SK-N-SH (cell line): ENCODE results near the gene LBX1. TPM values are rescaled to one million over a fixed set of nuclear protein-coding genes. Genes with fewer than 3 reads are reported as not detected.

Experiments
- CTCF ChIA-PET: fragments of 300-600, 350-600 bp; formaldehyde crosslinking; extraction: SDS; loops from one replicate; lab custom pipeline; 2021; lab: Yijun Ruan, JAX
- POLR2A ChIA-PET: fragments of 350-600 bp; sonication (Branson Sonifier 250); formaldehyde crosslinking; extraction: SDS; loops from one replicate; lab custom pipeline; 2020; ENCODE audit warnings: antibody characterized with exemption, inconsistent platforms; lab: Yijun Ruan, JAX
- DNase-seq: peaks from one replicate; pipeline ENCODE4 v3.0.0; 2012
- H2AFZ ChIP-seq: fragments of 200-600 bp; sonication (generic); 2 replicates; pipeline ENCODE4 v1.8.1; 2016; ENCODE audit warnings: antibody characterized with exemption, mild to moderate bottlenecking, low read depth
- H3F3A ChIP-seq: fragments of 200-600 bp; sonication (generic); replicated peaks from 2 replicates; pipeline ENCODE3; 2016; ENCODE audit warnings: antibody characterized with exemption, mild to moderate bottlenecking; ENCODE audit not compliant: insufficient read depth
- H3K27ac ChIP-seq, 2 experiments: fragments of 200-500 bp in 1 of 2; fragments of 200-600 bp in 1 of 2; sonication (Bioruptor generic) in 1 of 2; sonication (generic), shearing (Covaris generic) in 1 of 2; 2 replicates each; pipeline versions ENCODE4 v1.5.1 to v1.6.1; 2014 to 2016; ENCODE audit warnings: low read depth in 2 of 2, inconsistent platforms in 1 of 2, low read length in 1 of 2, mild to moderate bottlenecking in 1 of 2, mixed read lengths in 1 of 2
- H3K27me3 ChIP-seq: fragments of 200-600 bp; sonication (generic), shearing (Covaris generic); 2 replicates; pipeline ENCODE4 v1.6.1; 2016; ENCODE audit warnings: mixed run types; ENCODE audit not compliant: insufficient read depth
- H3K36me3 ChIP-seq, 2 experiments: fragments of 200-500 bp in 1 of 2; fragments of 200-600 bp in 1 of 2; sonication (Bioruptor generic) in 1 of 2; sonication (generic) in 1 of 2; replicated peaks in 1 of 2; 2 replicates each; pipeline versions ENCODE3 to v1.5.1; 2014 to 2016; ENCODE audit warnings: low read length in 1 of 2, mild to moderate bottlenecking in 1 of 2; ENCODE audit not compliant: insufficient read depth in 2 of 2, control insufficient read depth in 1 of 2
- H3K4me1 ChIP-seq, 2 experiments: fragments of 200-500 bp in 1 of 2; fragments of 200-600 bp in 1 of 2; sonication (Bioruptor generic) in 1 of 2; sonication (generic), shearing (Covaris generic) in 1 of 2; 2 replicates each; pipeline versions ENCODE4 v1.5.1 to v1.6.1; 2014 to 2016; ENCODE audit warnings: low read depth in 1 of 2, low read length in 1 of 2, mixed run types in 1 of 2; ENCODE audit not compliant: insufficient read depth in 2 of 2, control insufficient read depth in 1 of 2
- H3K4me2 ChIP-seq: fragments of 200-600 bp; sonication (generic), shearing (Covaris generic); 2 replicates; pipeline ENCODE4 v1.6.1; 2017; ENCODE audit warnings: mixed run types
- H3K4me3 ChIP-seq, 2 experiments: fragments of 200-500 bp in 1 of 2; fragments of 200-600 bp in 1 of 2; sonication (Bioruptor generic) in 1 of 2; sonication (generic), shearing (Covaris generic) in 1 of 2; 2 replicates each; pipeline versions ENCODE4 v1.5.1 to v1.8.1; 2014 to 2016; ENCODE audit warnings: low read depth in 2 of 2, inconsistent platforms in 1 of 2, low read length in 1 of 2, mild to moderate bottlenecking in 1 of 2, mixed read lengths in 1 of 2, moderate library complexity in 1 of 2
- H3K79me2 ChIP-seq: fragments of 200-600 bp; sonication (generic); 2 replicates; pipeline ENCODE4 v1.8.1; 2017; ENCODE audit warnings: mild to moderate bottlenecking; ENCODE audit not compliant: insufficient read depth
- H3K9ac ChIP-seq: fragments of 200-600 bp; sonication (generic); 2 replicates; pipeline ENCODE4 v1.6.1; 2017; ENCODE audit warnings: mixed run types
- H3K9me2 ChIP-seq: fragments of 200-600 bp; sonication (generic); 2 replicates; pipeline ENCODE4 v1.6.1; 2017; ENCODE audit warnings: mixed run types
- H3K9me3 ChIP-seq: fragments of 200-600 bp; sonication (generic); 2 replicates; pipeline ENCODE4 v1.6.1; 2017; ENCODE audit warnings: mixed run types, mild to moderate bottlenecking, moderate library complexity
- H4K20me1 ChIP-seq: fragments of 200-600 bp; sonication (generic); 2 replicates; pipeline ENCODE4 v1.6.1; 2017; ENCODE audit warnings: mild to moderate bottlenecking, mixed run types; ENCODE audit not compliant: insufficient read depth
- CTCF ChIP-seq: fragments of 200-600 bp; sonication (generic); IDR thresholded peaks from 2 replicates; pipeline ENCODE4 v1.6.1; 2017; ENCODE audit warnings: antibody characterized with exemption, mild to moderate bottlenecking, moderate library complexity
- EP300 ChIP-seq, 2 experiments: IDR thresholded peaks; 2 replicates each; pipeline versions ENCODE4 v1.4.0 to v1.6.1; 2012; ENCODE audit warnings: borderline replicate concordance in 1 of 2, low read depth in 1 of 2, low read length in 1 of 2
- EZH2phosphoT487 ChIP-seq: fragments of 200-600 bp; sonication (generic); IDR thresholded peaks from 2 replicates; pipeline ENCODE4 v1.6.1; 2017; ENCODE audit warnings: low read depth, mixed run types, mild to moderate bottlenecking, antibody characterized with exemption, moderate library complexity, borderline replicate concordance
- FOXM1 ChIP-seq: IDR thresholded peaks from 2 replicates; pipeline ENCODE4 v1.4.0; 2012; ENCODE audit warnings: low read depth, mild to moderate bottlenecking
- GABPA ChIP-seq: IDR thresholded peaks from 2 replicates; pipeline ENCODE4 v1.4.0; 2012; ENCODE audit warnings: low read depth, mild to moderate bottlenecking
- GATA2 ChIP-seq: sonication (generic); formaldehyde crosslinking; IDR thresholded peaks from 2 replicates; pipeline ENCODE4 v1.5.0; 2020; ENCODE audit warnings: mild to moderate bottlenecking, missing genetic modification reagents
- IRF3 ChIP-seq: fragments of 150-350 bp; IDR thresholded peaks from 2 replicates; pipeline ENCODE4 v1.6.1; 2016; ENCODE audit warnings: mild to moderate bottlenecking, low read depth, low read length
- MAX ChIP-seq: IDR thresholded peaks from 2 replicates; pipeline ENCODE4 v1.4.0; 2012; ENCODE audit warnings: low read depth
- MEF2A ChIP-seq: IDR thresholded peaks from 2 replicates; pipeline ENCODE4 v1.4.0; 2012; ENCODE audit warnings: low read depth, borderline replicate concordance
- MXI1 ChIP-seq: IDR thresholded peaks from 2 replicates; pipeline ENCODE4 v1.6.1; 2012; ENCODE audit warnings: mild to moderate bottlenecking, low read depth, low read length, improper control_type of control experiment
- RAD21 ChIP-seq: IDR thresholded peaks from 2 replicates; pipeline ENCODE4 v1.6.1; 2012; ENCODE audit warnings: mild to moderate bottlenecking, low read length
- REST ChIP-seq: IDR thresholded peaks from 2 replicates; pipeline ENCODE4 v1.6.1; 2012; ENCODE audit warnings: mild to moderate bottlenecking, low read depth, low read length, moderate library complexity
- SIN3A ChIP-seq: IDR thresholded peaks from 2 replicates; pipeline ENCODE4 v1.6.1; 2012; ENCODE audit warnings: low read depth, mild to moderate bottlenecking, low read length, moderate library complexity, borderline replicate concordance
- SMC3 ChIP-seq: IDR thresholded peaks from 2 replicates; pipeline ENCODE4 v1.6.1; 2012; ENCODE audit warnings: low read depth, low read length, improper control_type of control experiment
- USF1 ChIP-seq: IDR thresholded peaks from 2 replicates; pipeline ENCODE4 v1.4.0; 2012; ENCODE audit warnings: low read depth, borderline replicate concordance
- ZBTB33 ChIP-seq: IDR thresholded peaks from 2 replicates; pipeline ENCODE4 v1.4.0; 2012; ENCODE audit warnings: low read depth, borderline replicate concordance
- WGBS: methylation state at CpG from one replicate; pipeline ENCODE4 v1.1.6; 2017; ENCODE audit warnings: low lambda C conversion rate; 5-methylcytosine and 5-hydroxymethylcytosine counted together
- polyA plus RNA-seq, 3 experiments: library from polyadenylated mRNA; depleted of rRNA; stranded (reverse); fragments of >200 nt; gene quantifications; 2 replicates each; pipeline ENCODE4 v1.2.3, GENCODE V29; 2012

The LBX1 gene
- polyA plus RNA-seq, 1 of the 3 experiments (the other 2 are of a cell fraction), result not detected

- no peak for DNase-seq
- H3K79me2 ChIP-seq, result no peaks in the 10 kb centered on the region
- H3K9me3 ChIP-seq, result no peaks in the 10 kb centered on the region
- H3K4me3 ChIP-seq, result no peak overlapping the region
- no peaks in the 10 kb centered on the region for H3F3A ChIP-seq
- no peaks in the 10 kb centered on the region; the same call in 1 of the 2 replicates for H3K27me3 ChIP-seq
- 69% methylated on average over 11 of the region's 11 CpGs for WGBS
- H3K4me2 ChIP-seq, result no peak overlapping the region
- no peaks in the 10 kb centered on the region for H3K36me3 ChIP-seq
- ChIA-PET POLR2A (no interaction called here), CTCF (interaction anchor here (1.0 to 2.7 kb wide), 5 partner anchors 9 to 181 kb away, joined by 3 to 13 read pairs (median 5); no protein-coding TSS in a partner anchor)
- no peaks in the 10 kb centered on the region for H3K4me1 ChIP-seq
- H3K9ac ChIP-seq, result no peak overlapping the region
- H2AFZ ChIP-seq, result no peak overlapping the region
- H4K20me1 ChIP-seq, result no peaks in the 10 kb centered on the region
- H3K27ac ChIP-seq, result no peak overlapping the region
- TF ChIP-seq GABPA, result no peak
- no peak for TF ChIP-seq EP300 (IDR thresholded peaks at IDR 0.05; ENCODE audit: borderline replicate concordance in 1 of 2, low read depth in 1 of 2, low read length in 1 of 2)
- no peak for TF ChIP-seq ZBTB33
- no peak for TF ChIP-seq RAD21
- TF ChIP-seq CTCF, result no peak
- TF ChIP-seq FOXM1, result no peak
- no peak for TF ChIP-seq SMC3
- TF ChIP-seq MEF2A, result no peak
- no peak for TF ChIP-seq IRF3
- TF ChIP-seq SIN3A, result no peak
- no peak for TF ChIP-seq MAX
- TF ChIP-seq GATA2 (CRISPR knock-in tag), result no peak
- TF ChIP-seq EZH2phosphoT487, result no peak
- TF ChIP-seq MXI1, result no peak
- TF ChIP-seq USF1, result no peak
- no peak for TF ChIP-seq REST
- H3K9me2 ChIP-seq, result no peaks in the 10 kb centered on the region
These were observed 34.0 kb upstream of the LBX1 start for GRCh38 chr10:101263150-101263752.
